SU-DHL-6 (cell line): ENCODE results near the gene GNAO1.

Source experiments
- EZH2phosphoT487 ChIP-seq: fragments of 200-600 bp; sonication (generic), shearing (Covaris generic); conservative IDR thresholded peaks from 2 replicates; pipeline ENCODE4 v1.6.1; 2018; ENCODE audit warnings: mild to moderate bottlenecking, antibody characterized with exemption, low read length, moderate library complexity, mixed read lengths
- TF ChIP-seq, protein P1 (sequence below): fragments of 200-600 bp; sonication (generic); IDR thresholded peaks from one replicate; pipeline ENCODE4 v1.5.1; 2017; ENCODE audit warnings: antibody characterized with exemption, mild to moderate bottlenecking, low read length, moderate library complexity; ENCODE audit not compliant: insufficient read depth, poor library complexity, severe bottlenecking

DNA sequence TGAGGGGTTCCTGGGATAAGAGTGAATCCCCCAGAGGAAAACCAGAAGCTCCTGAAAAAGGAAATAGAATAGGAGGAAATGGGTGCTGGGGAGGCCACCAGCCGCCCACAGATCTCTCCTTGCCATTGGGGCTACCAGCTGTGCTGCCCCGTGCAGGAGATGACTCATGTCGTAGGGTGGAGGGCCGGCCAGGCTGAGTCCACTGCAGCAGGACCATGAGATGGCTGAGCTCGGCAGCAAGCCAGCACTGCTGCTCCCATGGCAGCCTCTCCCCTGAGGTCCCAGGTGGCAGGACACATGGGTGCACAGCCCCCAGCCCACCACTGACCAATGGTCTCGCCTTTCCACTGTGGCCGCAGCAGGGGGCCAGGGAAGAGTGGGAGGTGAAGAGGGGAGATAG is 95.5 kb downstream of the GNAO1 start:
- TF ChIP-seq, protein P1, sequence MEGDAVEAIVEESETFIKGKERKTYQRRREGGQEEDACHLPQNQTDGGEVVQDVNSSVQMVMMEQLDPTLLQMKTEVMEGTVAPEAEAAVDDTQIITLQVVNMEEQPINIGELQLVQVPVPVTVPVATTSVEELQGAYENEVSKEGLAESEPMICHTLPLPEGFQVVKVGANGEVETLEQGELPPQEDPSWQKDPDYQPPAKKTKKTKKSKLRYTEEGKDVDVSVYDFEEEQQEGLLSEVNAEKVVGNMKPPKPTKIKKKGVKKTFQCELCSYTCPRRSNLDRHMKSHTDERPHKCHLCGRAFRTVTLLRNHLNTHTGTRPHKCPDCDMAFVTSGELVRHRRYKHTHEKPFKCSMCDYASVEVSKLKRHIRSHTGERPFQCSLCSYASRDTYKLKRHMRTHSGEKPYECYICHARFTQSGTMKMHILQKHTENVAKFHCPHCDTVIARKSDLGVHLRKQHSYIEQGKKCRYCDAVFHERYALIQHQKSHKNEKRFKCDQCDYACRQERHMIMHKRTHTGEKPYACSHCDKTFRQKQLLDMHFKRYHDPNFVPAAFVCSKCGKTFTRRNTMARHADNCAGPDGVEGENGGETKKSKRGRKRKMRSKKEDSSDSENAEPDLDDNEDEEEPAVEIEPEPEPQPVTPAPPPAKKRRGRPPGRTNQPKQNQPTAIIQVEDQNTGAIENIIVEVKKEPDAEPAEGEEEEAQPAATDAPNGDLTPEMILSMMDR, result no peak
- no peak for TF ChIP-seq EZH2phosphoT487
